GM19467 (cell line): Measurements from ENCODE around the gene CEMIP2.
"Not testable (repeated sequence)": the region's sequence is repeated elsewhere in the genome, so short reads cannot be mapped to it uniquely, and the experiment has no call there.

Experiments
- ATAC-seq: cut with Tn5 transposase; IDR thresholded peaks from one replicate; pipeline ENCODE4 v1.9.1; 2021; ENCODE audit warnings: mild to moderate bottlenecking, moderate library complexity; ENCODE audit not compliant: unreplicated experiment

Gene CEMIP2, protein sequence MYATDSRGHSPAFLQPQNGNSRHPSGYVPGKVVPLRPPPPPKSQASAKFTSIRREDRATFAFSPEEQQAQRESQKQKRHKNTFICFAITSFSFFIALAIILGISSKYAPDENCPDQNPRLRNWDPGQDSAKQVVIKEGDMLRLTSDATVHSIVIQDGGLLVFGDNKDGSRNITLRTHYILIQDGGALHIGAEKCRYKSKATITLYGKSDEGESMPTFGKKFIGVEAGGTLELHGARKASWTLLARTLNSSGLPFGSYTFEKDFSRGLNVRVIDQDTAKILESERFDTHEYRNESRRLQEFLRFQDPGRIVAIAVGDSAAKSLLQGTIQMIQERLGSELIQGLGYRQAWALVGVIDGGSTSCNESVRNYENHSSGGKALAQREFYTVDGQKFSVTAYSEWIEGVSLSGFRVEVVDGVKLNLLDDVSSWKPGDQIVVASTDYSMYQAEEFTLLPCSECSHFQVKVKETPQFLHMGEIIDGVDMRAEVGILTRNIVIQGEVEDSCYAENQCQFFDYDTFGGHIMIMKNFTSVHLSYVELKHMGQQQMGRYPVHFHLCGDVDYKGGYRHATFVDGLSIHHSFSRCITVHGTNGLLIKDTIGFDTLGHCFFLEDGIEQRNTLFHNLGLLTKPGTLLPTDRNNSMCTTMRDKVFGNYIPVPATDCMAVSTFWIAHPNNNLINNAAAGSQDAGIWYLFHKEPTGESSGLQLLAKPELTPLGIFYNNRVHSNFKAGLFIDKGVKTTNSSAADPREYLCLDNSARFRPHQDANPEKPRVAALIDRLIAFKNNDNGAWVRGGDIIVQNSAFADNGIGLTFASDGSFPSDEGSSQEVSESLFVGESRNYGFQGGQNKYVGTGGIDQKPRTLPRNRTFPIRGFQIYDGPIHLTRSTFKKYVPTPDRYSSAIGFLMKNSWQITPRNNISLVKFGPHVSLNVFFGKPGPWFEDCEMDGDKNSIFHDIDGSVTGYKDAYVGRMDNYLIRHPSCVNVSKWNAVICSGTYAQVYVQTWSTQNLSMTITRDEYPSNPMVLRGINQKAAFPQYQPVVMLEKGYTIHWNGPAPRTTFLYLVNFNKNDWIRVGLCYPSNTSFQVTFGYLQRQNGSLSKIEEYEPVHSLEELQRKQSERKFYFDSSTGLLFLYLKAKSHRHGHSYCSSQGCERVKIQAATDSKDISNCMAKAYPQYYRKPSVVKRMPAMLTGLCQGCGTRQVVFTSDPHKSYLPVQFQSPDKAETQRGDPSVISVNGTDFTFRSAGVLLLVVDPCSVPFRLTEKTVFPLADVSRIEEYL (N-terminal part only)

DNA sequence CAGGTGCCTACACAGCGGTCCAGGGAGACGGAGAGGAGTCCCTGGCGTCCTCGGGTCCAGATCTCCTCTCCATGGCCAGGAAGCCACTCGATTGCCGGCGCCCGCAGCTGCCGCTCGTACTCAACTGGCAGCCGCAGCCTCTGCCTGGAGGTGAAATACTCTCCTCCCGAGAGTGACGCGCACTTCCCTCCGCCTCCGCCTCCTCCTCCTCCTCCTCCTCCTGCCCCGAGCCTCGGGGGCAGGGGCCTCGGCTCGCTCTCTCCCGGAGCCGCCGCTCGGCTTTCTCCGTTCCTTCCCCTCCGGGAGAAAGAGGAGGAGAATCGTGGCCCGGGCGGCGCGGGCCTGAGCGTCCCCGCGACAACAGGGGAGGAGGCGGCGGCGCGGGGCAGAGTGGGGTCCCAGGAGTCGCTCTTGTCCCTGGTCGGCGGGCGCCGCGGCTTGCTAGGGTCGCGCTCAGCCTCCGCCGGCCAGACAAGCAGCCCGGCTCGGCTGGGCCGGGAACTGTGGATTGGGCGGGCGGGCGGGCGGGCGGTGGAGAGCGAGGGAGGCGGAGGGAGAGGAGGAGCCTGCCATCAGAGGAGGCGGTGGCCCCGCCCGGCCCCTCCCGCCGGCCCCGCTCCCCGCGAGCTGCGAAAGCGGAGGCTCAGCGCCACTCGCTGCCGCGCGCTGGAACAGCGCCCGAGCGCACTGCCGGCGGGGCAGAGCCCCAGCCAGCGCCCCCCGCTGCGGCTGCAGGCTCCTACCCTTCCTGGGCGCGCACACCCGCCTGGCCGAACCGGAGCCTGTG is at the start of gene CEMIP2:
TSS of gene CEMIP2 (minus strand) at position 126 of the 787 bp plus-strand sequence. CDS start 18,140 bp downstream, outside the sequence.
- ATAC-seq, result peak; percentile 65

DNA sequence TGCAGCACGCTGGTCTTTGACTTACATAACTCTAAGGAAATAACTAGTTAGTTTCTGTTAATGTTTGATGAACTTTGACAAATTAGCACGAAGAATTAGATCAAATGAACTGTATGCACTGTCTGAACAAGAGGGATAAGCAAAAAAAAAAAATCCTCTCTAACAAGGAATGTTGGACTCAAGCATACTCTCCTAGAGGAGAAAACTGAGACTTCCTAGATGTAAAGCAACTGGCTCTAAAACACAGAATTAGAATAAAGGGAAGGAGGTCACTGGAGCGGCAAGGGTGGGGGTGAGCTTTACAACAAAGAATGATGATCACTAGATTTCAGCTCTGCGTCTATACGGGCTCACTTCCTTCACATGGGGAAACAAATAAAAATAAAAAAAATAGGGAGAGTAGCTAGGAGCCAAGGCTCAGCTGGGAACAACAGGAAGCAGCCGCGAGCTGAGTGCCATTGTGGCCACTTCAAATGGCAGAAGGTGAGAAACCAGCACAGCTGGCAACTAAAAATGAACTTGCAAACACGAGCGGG is 48.7 kb upstream of the CEMIP2 start:
- ATAC-seq, result no peak

DNA sequence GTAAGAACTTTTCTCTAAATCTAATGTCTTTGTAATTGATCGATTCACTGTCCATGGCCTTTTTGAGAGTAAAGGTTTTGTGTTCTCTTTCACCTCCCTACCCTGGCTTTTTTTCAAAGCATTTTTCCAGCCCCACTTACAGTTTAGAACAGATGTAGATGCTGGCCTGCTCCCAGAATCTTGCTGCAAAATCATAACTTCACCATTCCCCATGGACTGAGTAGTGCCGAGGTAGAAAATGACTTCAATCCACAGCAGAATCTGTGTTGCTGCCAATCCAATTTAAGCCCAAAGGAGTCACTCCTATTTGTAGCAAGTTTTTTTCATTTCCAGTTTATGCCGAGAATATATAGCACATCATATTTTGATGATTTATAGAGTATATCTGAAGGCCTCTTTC is 46.5 kb upstream of the CEMIP2 start:
- no peak for ATAC-seq

DNA sequence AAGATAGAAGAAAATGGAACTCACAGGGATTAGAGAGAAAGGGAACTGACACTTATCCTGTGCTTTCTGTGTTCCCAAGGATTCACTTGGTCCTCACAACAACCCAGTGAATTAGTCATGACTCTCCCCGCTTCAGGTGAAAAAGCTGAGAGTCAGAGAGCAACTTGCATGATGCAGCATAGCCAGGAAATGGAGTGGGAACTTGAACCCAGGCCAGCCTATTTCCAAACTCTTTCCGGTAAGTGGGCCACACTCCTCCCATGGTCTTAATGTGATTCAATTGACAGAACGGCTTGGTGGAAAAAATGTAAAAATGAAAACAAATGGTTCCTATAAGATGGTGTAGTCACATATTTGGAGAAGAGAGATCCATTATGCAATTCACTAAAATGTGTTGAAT is 45.9 kb upstream of the CEMIP2 start:
- ATAC-seq, result no peak

DNA sequence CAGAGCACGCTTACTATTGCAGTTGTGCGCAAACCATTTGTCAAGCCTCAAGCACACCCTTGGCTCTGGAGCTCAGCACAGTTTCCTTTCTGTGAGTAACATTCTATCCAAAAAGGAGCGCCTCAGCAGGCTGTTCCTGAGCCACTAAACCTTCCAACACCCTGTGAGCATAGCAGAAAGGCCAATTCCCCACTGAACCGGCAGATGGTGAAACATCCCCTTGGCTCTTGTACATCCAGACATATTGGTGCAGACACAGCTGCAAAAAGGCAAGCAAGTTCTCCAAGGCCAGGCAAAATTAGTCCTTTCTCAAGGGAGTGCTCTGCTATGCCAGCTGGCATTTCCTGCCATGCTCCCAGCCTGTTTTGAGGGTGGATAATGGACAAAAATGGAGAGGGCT is 44.1 kb upstream of the CEMIP2 start:
- ATAC-seq, result no peak

DNA sequence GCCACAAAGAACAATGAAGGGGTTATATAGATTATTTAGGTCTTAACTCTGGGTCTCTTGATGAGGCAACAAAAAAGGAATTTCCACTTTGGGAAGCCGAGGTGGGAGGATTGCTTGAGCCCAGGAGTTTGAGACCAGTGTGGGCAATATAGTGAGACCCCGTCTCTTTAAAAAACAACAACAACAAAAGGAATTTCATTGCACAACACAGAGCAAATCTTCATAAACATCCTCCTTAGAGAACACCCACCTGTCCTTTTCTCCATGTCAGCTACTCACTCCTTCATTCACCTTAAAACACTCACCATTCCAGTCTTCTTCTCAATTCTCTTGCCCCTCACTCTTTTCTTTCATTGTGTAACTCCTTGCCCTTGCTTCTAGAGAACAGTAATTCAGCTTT is 39.8 kb upstream of the CEMIP2 start:
- ATAC-seq, result no peak

DNA sequence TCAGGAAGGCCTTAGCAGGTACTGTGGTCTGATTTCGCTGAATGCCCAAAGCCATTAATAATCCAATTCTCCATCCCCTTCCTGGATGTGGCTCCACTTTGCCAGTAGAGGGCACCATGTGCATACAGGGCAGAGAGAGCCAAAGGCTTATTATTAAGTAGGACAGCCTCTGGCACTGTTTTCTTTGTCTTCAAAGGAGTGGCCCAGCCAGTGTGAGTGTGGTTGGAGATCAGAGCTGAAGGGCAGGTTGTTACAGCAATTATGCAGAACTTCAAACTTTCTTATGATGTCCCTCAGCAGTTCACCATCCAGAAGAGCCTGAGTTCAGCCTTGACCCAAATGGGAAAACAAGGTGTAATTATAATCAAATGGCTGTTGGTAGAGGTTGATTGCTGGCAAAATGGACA is 38.6 kb upstream of the CEMIP2 start:
- ATAC-seq, result peak; percentile 91

DNA sequence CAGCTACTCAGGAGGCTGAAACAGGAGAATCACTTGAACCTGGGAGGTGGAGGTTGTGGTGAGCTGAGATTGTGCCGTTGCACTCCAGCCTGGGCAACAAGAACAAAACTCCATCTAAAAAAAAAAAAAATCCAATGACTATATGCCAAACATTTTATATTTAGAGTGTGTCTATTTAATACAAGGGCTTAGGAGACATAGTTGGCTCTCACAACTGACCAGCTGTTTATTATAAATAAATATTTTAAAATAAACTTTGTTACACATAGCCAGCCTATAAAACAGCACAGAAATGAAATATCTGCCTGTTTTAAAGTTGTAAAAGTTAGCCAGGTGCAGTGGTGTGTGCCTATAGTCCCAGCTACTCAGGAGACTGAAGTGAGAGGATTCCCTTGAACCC is 36.8 kb upstream of the CEMIP2 start:
- ATAC-seq, result not testable (repeated sequence)

DNA sequence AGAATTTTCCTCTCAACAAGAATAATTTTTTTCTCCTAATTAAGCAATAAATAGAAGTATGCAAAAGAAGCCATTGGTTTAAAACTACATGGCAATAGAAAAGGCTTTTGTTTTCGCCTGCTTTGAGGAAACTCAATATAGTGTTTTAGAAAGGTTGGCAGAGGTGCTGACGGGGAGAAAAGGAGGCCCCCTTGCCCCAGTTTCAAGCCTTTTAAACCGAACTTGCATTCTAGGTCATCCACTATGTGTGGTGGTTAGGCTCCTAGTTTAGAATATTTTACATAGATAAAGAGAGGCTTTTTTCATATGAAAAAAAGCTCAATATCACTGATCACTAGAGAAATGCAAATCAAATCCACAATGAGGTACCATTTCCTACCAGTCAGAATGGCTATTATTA is 33.5 kb upstream of the CEMIP2 start:
- no peak for ATAC-seq

DNA sequence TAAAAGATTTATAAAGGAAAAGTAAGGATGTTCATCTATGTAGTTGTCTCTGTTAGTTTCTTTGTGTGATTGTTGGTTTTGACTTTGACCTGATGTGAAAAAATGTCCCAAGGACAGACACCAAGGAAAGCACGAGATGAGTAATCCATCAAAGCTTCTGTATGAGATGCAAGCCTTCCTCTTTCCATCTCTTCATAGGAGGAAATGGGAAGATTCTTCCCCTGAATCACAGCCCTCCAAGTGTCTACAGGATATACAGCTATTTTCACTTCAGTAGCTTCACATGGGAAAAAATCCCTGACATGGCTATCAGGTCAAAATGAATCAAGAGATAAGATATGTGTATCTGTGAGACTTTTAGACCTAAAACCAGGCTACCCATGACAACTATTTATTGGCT is 29.0 kb upstream of the CEMIP2 start:
- no peak for ATAC-seq

DNA sequence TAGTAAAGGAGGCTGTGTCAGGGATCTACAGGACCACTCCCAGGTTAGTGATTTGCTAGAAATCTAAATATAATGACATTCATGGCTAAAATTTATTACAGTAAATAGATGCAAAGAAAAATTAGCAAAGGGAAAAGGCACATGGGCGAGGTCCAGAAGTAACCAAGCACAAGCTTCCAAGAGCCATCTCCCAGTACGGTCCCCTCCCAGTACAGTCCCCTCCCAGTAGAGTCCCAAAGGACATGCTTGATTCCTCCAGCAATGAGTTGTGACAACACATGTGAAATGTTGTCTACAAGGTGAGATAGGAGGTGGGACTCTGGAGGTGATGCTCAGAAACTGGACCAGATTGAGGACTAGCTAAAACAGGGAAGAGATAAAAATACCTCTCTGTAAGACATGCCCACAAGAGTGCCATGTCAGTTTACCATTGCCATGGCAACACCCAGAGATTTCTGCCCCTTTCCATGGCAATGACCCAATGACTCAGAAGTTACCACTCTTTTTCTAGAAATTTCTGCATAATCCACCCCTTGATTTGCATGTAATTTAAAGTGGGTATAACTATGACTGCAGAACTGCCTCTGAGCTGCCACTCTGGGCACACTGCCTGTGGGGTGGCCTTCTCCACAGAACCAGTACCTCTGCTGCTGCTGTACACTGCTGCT is 27.9 kb upstream of the CEMIP2 start:
- ATAC-seq, result no peak

DNA sequence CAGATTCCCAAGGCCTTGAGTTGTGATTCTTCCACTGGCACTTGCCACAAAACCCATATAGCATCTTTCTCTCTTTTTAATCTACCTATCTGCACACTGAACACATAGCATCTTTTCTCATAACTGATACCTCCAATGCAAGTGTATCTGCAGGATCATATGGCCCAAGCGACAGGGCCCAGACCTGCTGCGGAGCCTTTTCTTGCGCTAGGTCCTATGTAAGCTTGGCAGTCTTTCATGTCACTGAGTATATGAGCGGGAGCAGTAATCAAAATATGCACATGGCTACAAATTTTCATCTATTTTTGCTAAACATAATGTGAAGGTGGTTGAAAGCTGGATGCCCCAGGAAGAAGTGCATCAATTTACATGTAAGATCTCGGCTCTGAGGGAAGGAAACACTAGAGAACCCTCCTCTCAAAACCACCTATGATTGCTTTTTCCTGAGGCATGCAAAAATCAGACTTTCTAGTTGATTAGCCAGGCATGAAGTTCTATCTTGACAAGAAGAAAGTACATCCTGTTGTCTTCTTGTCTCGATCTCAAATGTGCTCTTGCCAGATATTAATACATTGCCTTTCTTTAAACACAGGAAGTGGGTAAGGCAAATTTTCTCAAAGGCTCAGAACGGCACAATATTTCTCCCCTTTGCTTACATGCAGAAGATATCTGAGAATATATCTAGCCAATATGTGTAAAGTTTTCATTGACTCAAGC is 26.9 kb upstream of the CEMIP2 start:
- peak; percentile 82 for ATAC-seq

DNA sequence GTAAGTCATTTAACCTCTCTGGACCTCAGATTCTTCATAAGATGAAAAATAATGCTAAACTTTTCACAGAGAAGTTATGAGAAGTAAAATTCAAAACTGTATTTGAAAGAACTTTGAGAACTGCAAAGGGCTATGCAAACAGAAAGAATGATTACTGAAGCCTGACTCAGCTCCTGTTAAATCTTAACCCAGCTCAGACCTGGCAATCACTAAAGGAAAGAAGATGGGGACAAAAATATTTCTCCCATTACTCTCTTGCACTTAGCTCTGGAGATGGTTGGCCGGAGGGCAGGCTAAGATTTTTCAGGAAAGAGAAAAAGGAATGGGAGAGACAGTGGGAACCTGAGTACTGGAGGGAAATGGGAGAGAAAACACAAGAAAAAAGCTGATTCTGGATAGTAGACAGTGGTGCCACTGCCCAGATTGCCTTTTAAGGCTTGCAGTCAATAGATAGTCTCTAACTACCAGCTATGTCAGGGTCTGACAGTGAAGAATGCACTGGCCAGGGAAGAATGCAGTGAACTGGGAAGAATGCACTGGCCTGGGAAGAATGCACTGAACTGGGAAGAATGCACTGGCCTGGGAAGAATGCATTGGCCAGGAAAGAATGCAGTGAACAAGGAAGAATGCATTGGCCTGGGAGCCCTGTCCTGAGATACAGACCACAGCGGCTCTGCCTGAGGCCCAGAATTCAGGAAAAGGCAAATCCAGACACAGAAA is 25.2 kb upstream of the CEMIP2 start:
- ATAC-seq, result peak; percentile 37

DNA sequence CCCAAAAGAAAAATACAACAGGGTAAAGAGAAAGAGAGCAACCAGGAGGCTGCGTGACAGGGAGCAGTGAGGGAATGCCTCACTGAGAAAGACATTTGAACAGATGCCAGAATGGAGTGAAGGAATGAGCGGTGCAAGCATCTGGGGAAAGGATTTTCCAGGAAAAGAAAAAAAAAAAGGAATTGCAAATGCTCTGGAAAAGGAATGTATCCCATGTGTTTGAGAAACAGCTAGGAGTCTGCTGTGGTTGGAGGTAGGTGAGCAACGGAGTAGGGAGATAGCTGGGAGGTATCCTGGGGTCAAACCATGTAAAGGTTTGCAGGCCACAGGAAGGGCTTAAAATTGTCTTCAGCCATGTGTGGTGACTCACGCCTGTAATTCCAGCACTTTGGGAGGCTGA is 23.6 kb upstream of the CEMIP2 start:
- no peak for ATAC-seq

DNA sequence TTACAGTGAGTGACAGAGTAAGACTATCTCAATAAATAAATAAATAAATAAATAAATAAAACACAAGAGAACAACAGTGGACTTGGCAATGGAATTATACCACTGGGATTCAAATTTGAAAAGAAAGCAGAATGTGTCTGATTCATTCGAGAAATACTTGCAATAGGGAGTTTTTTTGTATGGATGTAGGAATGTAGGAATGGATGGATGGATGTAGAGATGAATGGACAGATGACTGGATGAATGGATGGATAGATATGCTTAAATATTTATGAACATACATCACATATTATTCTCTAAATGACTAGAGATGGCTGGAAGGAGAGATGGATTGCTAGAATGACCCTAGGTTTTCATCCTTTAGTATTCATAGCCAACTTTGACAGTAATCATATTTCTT is 22.0 kb upstream of the CEMIP2 start:
- ATAC-seq, result no peak

DNA sequence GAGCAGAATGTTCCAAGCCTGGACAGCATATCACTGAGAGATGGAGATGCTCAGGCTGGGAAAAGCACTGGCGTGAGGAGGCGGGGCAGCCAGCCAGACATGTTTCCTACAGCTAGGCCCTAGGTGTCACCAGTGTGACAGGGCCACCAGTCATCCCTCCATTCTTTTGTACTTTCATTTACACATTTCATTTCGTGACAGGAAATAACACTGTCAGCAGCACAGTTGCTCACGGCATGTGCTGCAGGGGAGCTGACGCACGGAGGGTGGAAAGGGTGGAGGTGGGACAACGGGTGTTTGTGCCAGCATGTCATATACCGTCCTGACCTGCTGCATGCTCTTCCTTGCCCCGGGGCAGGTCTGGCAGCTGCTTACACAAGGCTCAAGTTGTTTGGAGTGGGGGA is 14.8 kb upstream of the CEMIP2 start:
- peak; percentile 91 for ATAC-seq

DNA sequence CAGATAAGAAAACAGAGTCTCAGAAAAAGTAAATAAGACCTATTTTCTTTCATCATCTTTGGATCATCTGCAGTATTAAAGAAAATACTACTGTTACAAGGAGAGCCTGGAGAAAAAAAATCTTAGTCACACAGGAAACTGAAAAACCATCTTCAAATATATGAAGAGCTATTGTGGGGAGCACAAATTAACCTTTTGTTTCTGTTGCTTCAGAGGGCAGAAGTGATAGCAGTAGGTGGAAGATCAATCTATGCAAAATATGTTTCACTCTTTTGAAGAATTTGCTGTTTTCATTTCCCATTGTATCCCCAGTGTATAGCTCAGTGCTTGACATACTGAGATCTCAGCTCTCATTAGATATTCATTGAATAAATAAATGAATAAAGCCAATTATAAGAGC is 13.1 kb upstream of the CEMIP2 start:
- ATAC-seq, result peak; percentile 58

DNA sequence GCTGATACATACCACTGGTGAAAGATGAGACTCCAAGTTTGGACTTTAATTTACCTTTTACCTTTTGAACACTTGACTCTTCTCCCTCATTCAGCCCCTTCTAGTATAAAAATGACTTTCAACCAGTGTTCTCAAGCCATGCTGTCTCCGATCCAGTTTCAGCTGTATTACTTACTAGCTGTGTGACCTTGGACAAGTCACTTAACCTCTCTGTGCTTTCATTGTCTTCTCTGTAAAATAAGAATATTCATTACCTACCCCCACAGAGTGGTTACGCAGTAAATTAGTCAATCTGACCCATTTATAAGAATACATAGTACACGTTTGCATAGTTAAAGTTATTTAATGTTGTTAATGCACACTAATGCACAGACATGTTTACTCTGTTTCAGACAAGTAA is 12.6 kb upstream of the CEMIP2 start:
- ATAC-seq, result no peak
